ENCODE measurements around the gene ATG16L2. TPM values are rescaled to one million over a fixed set of nuclear protein-coding genes. Genes with fewer than 3 reads are reported as not detected.

ATG16L2 gene
- polyA plus RNA-seq, 2 of the 4 experiments (the other 2 are of a cell fraction), result 6.1 to 6.3 TPM

DNA sequence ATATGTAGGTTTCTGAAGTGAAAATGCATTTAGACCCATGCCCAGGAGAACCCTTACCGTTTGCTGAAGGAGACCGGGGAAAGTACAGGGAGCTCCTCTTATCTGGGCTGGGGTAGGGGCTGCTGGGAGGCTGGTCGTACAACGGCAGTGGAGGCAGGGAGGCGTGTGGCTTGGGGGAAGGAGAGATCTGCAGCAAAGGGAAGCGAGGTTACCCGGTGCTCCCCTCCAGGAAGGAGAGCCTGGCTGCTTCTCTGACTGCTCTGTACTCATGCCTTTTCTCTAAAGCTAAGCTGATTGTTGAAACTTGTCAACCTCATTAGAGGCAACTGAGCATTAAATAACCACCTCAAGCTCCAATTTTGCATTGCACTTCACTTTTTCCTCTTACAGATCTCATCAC lies 27.2 kb downstream of the ATG16L2 start:
- DNase-seq (ENCODE audit: low read depth in 1 of 2, low spot score in 1 of 2) (no peak), FAIRE-seq (no peak), ATAC-seq (no peak)
- CTCF ChIA-PET, result interaction anchor here (0.6 to 4.2 kb wide), 6 partner anchors 8 to 447 kb away, joined by 4 to 30 read pairs (median 5); partner anchors contain the start of gene FCHSD2
- Histone ChIP-seq H3K4me1 (peaks cover 8% of the 10 kb centered on the region; the same call in 1 of the 3 replicates), H3K27ac (peak overlapping the region; percentile 1 to 66; a peak in 3 of 6 replicates), H3K4me3 (no peak overlapping the region), H3K9me3 (no peaks in the 10 kb centered on the region), H3K4me2 (no peak overlapping the region)
- TF ChIP-seq ZSCAN20 (CRISPR knock-in tag; IDR thresholded peaks at IDR 0.05), result no peak
- no peak for TF ChIP-seq MAFK (IDR thresholded peaks at IDR 0.05; ENCODE audit: partially characterized antibody)
- no peak for TF ChIP-seq SMC3 (IDR thresholded peaks at IDR 0.05)
- no peak for TF ChIP-seq HOXB13 (CRISPR knock-in tag; IDR thresholded peaks at IDR 0.05; ENCODE audit: low read depth)
- TF ChIP-seq, protein P1, sequence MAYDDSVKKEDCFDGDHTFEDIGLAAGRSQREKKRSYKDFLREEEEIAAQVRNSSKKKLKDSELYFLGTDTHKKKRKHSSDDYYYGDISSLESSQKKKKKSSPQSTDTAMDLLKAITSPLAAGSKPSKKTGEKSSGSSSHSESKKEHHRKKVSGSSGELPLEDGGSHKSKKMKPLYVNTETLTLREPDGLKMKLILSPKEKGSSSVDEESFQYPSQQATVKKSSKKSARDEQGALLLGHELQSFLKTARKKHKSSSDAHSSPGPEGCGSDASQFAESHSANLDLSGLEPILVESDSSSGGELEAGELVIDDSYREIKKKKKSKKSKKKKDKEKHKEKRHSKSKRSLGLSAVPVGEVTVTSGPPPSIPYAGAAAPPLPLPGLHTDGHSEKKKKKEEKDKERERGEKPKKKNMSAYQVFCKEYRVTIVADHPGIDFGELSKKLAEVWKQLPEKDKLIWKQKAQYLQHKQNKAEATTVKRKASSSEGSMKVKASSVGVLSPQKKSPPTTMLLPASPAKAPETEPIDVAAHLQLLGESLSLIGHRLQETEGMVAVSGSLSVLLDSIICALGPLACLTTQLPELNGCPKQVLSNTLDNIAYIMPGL (CRISPR knock-in tag; IDR thresholded peaks at IDR 0.05; ENCODE audit: borderline replicate concordance), result no peak
- no peak for TF ChIP-seq JUN (IDR thresholded peaks at IDR 0.05)
- no peak for TF ChIP-seq HDAC2 (IDR thresholded peaks at IDR 0.05)
- no peak for TF ChIP-seq RAD21 (conservative IDR thresholded peaks at IDR 0.05 in 1 of 2, IDR thresholded peaks at IDR 0.05 in 1 of 2)
- WGBS (ENCODE audit: missing lambda C conversion rate), result 96% methylated on average over 7 of the region's 7 CpGs
- POLR2A ChIA-PET, result interaction anchor here (0.7 kb wide), 1 partner anchor 119 kb away, joined by 7 read pairs; no protein-coding TSS in a partner anchor

DNA sequence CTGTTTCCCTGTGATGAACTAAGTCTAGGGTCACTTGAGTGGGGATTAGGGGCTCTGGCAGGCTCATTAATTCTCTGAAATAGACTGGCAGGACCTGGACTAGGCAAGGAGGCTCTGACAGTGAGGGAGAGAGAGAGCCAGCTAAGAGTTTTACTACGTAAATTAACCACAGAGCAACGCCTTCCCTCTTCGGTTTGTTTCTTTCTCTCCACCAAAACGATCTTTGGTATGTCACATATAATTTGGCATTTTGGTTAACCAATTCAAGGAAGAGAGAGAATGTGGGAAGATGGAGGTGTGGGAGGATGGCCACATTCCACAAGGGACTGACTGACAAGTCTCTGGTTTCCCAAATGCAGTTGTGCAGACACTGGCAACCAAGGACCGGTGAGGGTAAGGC lies 27.9 kb downstream of the ATG16L2 start:
- Histone ChIP-seq H3K9me3 (no peaks in the 10 kb centered on the region), H3K4me2 (no peak overlapping the region), H3K27ac (no peak overlapping the region), H3K4me3 (no peak overlapping the region), H3K4me1 (peaks cover 8% of the 10 kb centered on the region; the same call in 1 of the 3 replicates)
- DNase-seq (ENCODE audit: low read depth in 1 of 2, low spot score in 1 of 2) (no peak), FAIRE-seq (no peak), ATAC-seq (no peak)
- CTCF ChIA-PET, result interaction anchor here (1.3 to 4.2 kb wide), 3 partner anchors 11 to 335 kb away, joined by 4 to 30 read pairs (median 29); partner anchors contain the start of gene FCHSD2
- 82% methylated on average over 5 of the region's 5 CpGs for WGBS (ENCODE audit: missing lambda C conversion rate)
- POLR2A ChIA-PET, result no interaction called here
- TF ChIP-seq TP53 (CRISPR knock-in tag; IDR thresholded peaks at IDR 0.05) (no peak), NFE2L2 (conservative IDR thresholded peaks at IDR 0.05; ENCODE audit: low read length) (no peak), KDM5A (IDR thresholded peaks at IDR 0.05) (no peak), SMC3 (IDR thresholded peaks at IDR 0.05) (no peak), CBX2 (IDR thresholded peaks at IDR 0.05; ENCODE audit: borderline replicate concordance, low read depth) (no peak), POLR2AphosphoS2 (conservative IDR thresholded peaks at IDR 0.05; ENCODE audit: low read length) (no peak), HEYL (CRISPR knock-in tag; IDR thresholded peaks at IDR 0.05) (no peak), BHLHE40 (IDR thresholded peaks at IDR 0.05; ENCODE audit: low read depth, low read length) (no peak), GATA3 (IDR thresholded peaks at IDR 0.05; ENCODE audit: borderline replicate concordance) (no peak)
- TF ChIP-seq, protein P1 (CRISPR knock-in tag; IDR thresholded peaks at IDR 0.05; ENCODE audit: borderline replicate concordance), result no peak
- TF ChIP-seq, protein P2, sequence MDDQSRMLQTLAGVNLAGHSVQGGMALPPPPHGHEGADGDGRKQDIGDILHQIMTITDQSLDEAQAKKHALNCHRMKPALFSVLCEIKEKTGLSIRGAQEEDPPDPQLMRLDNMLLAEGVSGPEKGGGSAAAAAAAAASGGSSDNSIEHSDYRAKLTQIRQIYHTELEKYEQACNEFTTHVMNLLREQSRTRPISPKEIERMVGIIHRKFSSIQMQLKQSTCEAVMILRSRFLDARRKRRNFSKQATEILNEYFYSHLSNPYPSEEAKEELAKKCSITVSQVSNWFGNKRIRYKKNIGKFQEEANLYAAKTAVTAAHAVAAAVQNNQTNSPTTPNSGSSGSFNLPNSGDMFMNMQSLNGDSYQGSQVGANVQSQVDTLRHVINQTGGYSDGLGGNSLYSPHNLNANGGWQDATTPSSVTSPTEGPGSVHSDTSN (IDR thresholded peaks at IDR 0.05), result no peak
- TF ChIP-seq, protein P3, sequence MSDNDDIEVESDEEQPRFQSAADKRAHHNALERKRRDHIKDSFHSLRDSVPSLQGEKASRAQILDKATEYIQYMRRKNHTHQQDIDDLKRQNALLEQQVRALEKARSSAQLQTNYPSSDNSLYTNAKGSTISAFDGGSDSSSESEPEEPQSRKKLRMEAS (IDR thresholded peaks at IDR 0.05), result no peak

Data from A549 (cell line).